Activated B cell treated with CpG ODN at 0.5 μM for 24 hours (primary cell): Measurements from ENCODE around the gene PIK3R6. TPM values are rescaled to one million over a fixed set of nuclear protein-coding genes. Genes with fewer than 3 reads are reported as not detected.

ENCODE experiments used
- ATAC-seq: fragments of 200-7000 bp; cut with Tn5 transposase; one replicate; pipeline ENCODE4 v1.10.0; 2021; ENCODE audit warnings: low read depth, mild to moderate bottlenecking, moderate library complexity
- CTCF ChIA-PET: fragments of 350-600 bp; sonication (Branson Sonifier 250); formaldehyde crosslinking; loops from one replicate; lab custom pipeline; 2021; ENCODE audit warnings: antibody characterized with exemption; lab: Charles Lee
- POLR2A ChIA-PET: fragments of 350-600 bp; sonication (Branson Sonifier 250); formaldehyde crosslinking; loops from one replicate; lab custom pipeline; 2021; ENCODE audit warnings: antibody characterized with exemption; lab: Charles Lee
- DNase-seq: peaks from one replicate; pipeline ENCODE4 v3.0.0; 2022
- H3K27ac Mint-ChIP-seq: one replicate; pipeline ENCODE4 v1.8.0; 2020; ENCODE audit warnings: mixed read lengths
- H3K27me3 Mint-ChIP-seq: one replicate; pipeline ENCODE4 v1.8.0; 2021; ENCODE audit warnings: mixed read lengths
- H3K36me3 Mint-ChIP-seq: one replicate; pipeline ENCODE4 v1.8.0; 2021; ENCODE audit warnings: low read depth, mixed read lengths
- H3K4me1 Mint-ChIP-seq: one replicate; pipeline ENCODE4 v1.8.0; 2021; ENCODE audit warnings: mixed read lengths
- H3K4me3 Mint-ChIP-seq: one replicate; pipeline ENCODE4 v1.8.0; 2020; ENCODE audit warnings: mild to moderate bottlenecking, mixed read lengths
- H3K9me3 Mint-ChIP-seq: one replicate; pipeline ENCODE4 v1.8.0; 2020; ENCODE audit warnings: mixed read lengths
- intact Hi-C: fragments of 100-400 bp; cut with micrococcal nuclease; formaldehyde crosslinking; loops from one replicate; pipeline ENCODE4 v1.15.1; 2024
- total RNA-seq: library from RNA; stranded (reverse); gene quantifications from 2 replicates; pipeline ENCODE4 v1.2.3, GENCODE V29; 2022
- TF ChIP-seq, protein P1 (sequence below): fragments of 200-600 bp; IDR thresholded peaks from one replicate; pipeline ENCODE4 v1.8.0; 2022; ENCODE audit warnings: antibody characterized with exemption, mild to moderate bottlenecking

PIK3R6 gene
- total RNA-seq, 1 donor from 2014 or later, result 0.91 TPM

- H3K9me3 Mint-ChIP-seq, result no peaks in the 10 kb centered on the region
- DNase-seq (no peak), ATAC-seq (no peak)
- no peak overlapping the region for H3K27ac Mint-ChIP-seq
- intact Hi-C loops, result no loop called here
- ChIA-PET CTCF (no interaction called here), POLR2A (no interaction called here)
- TF ChIP-seq, protein P1, sequence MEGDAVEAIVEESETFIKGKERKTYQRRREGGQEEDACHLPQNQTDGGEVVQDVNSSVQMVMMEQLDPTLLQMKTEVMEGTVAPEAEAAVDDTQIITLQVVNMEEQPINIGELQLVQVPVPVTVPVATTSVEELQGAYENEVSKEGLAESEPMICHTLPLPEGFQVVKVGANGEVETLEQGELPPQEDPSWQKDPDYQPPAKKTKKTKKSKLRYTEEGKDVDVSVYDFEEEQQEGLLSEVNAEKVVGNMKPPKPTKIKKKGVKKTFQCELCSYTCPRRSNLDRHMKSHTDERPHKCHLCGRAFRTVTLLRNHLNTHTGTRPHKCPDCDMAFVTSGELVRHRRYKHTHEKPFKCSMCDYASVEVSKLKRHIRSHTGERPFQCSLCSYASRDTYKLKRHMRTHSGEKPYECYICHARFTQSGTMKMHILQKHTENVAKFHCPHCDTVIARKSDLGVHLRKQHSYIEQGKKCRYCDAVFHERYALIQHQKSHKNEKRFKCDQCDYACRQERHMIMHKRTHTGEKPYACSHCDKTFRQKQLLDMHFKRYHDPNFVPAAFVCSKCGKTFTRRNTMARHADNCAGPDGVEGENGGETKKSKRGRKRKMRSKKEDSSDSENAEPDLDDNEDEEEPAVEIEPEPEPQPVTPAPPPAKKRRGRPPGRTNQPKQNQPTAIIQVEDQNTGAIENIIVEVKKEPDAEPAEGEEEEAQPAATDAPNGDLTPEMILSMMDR, result no peak
- no peak overlapping the region for H3K4me3 Mint-ChIP-seq
- peaks cover 2% of the 10 kb centered on the region for H3K4me1 Mint-ChIP-seq
- no peaks in the 10 kb centered on the region for H3K27me3 Mint-ChIP-seq
- no peaks in the 10 kb centered on the region for H3K36me3 Mint-ChIP-seq
These were observed 85.3 kb downstream of the PIK3R6 start for GRCh38 chr17:8782176-8782575.

GRCh38 chr17:8781776-8782175, 85.7 kb downstream of the PIK3R6 start:
- H3K27ac Mint-ChIP-seq, result no peak overlapping the region
- no peak for ATAC-seq
- DNase-seq, result no peak
- peaks cover 2% of the 10 kb centered on the region for H3K27me3 Mint-ChIP-seq
- intact Hi-C loops, result no loop called here
- no peaks in the 10 kb centered on the region for H3K36me3 Mint-ChIP-seq
- TF ChIP-seq, protein P1, result no peak
- ChIA-PET POLR2A (no interaction called here), CTCF (no interaction called here)
- H3K4me1 Mint-ChIP-seq, result peaks cover 2% of the 10 kb centered on the region
- H3K9me3 Mint-ChIP-seq, result no peaks in the 10 kb centered on the region
- H3K4me3 Mint-ChIP-seq, result no peak overlapping the region

GRCh38 chr17:8776881-8777280, 90.6 kb downstream of the PIK3R6 start:
- Mint-ChIP-seq H3K27ac (no peak overlapping the region), H3K9me3 (peaks cover 13% of the 10 kb centered on the region), H3K27me3 (peaks cover 16% of the 10 kb centered on the region), H3K4me3 (no peak overlapping the region), H3K36me3 (peaks cover 6% of the 10 kb centered on the region), H3K4me1 (no peaks in the 10 kb centered on the region)
- TF ChIP-seq, protein P1, result no peak
- ChIA-PET POLR2A (no interaction called here), CTCF (interaction anchor here (1.5 kb wide), 1 partner anchor 8 kb away, joined by 9 read pairs; no protein-coding TSS in a partner anchor)
- intact Hi-C loops, result no loop called here
- ATAC-seq (no peak), DNase-seq (no peak)

DNA sequence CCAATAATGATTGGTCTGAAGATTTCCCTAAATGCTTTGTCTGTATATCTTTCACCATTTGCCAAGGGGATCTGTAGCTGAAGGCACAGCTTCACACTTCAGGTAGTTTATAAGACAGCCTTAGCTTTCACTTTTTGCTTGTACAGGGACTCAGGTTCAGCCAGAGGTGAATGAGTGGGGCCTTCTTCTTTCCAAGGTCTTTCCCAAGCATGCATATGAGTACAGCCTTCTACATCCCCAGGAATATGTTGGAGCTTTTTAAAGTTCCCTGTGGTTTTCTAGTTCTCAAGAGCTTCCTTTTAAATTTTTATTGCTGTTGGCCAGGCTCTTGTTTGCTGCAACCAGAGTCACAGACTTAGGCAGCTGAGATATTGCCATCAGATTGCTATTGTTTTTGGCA, 91.2 kb downstream of the PIK3R6 start:
- H3K4me1 Mint-ChIP-seq, result no peaks in the 10 kb centered on the region
- TF ChIP-seq, protein P1, result no peak
- no peak overlapping the region for H3K27ac Mint-ChIP-seq
- H3K9me3 Mint-ChIP-seq, result peaks cover 13% of the 10 kb centered on the region
- intact Hi-C loops, result no loop called here
- ATAC-seq (no peak), DNase-seq (no peak)
- no peak overlapping the region for H3K4me3 Mint-ChIP-seq
- ChIA-PET POLR2A (no interaction called here), CTCF (interaction anchor here (1.5 kb wide), 1 partner anchor 9 kb away, joined by 9 read pairs; no protein-coding TSS in a partner anchor)
- H3K27me3 Mint-ChIP-seq, result peaks cover 16% of the 10 kb centered on the region
- peaks cover 6% of the 10 kb centered on the region for H3K36me3 Mint-ChIP-seq

DNA sequence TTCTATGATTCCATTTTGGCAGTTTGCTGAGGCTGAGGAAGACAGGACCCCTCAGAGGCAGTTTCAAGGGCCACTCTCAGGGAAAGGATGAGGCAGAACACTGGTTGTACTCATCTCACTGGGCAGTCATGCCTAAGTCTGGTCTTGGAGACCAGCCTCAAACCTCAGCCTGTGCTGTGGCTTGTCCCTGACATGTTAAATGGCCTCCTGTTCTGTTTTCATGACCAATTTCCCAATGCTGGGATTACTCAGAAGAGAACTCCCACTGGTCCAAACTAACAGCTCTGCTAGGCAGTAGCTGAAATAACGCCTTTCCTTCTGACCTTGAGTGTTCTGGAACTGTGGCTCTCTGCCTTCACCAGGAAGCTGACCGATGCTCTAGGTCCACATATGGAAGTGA, 100.7 kb downstream of the PIK3R6 start:
- TF ChIP-seq, protein P1, result no peak
- POLR2A ChIA-PET, result no interaction called here
- ATAC-seq, result no peak

More for the DNA sequence above, 100.7 kb downstream of the PIK3R6 start:
- Mint-ChIP-seq H3K9me3 (no peaks in the 10 kb centered on the region), H3K27ac (no peak overlapping the region), H3K4me1 (no peaks in the 10 kb centered on the region), H3K36me3 (no peaks in the 10 kb centered on the region), H3K27me3 (peaks cover 11% of the 10 kb centered on the region), H3K4me3 (no peak overlapping the region)
- CTCF ChIA-PET, result no interaction called here
- no peak for DNase-seq
- intact Hi-C loops, result no loop called here
